ENCODE results near the gene CSNK1D.

- TF ChIP-seq CTCF (IDR thresholded peaks at IDR 0.05; ENCODE audit: low read depth, low read length) (no peak), EZH2phosphoT487 (IDR thresholded peaks at IDR 0.05; ENCODE audit: low read depth) (no peak)
Observed at GRCh38 chr17:82302991-82303943, 29.8 kb upstream of the CSNK1D start.
